Pancreas (tissue), 10 donors: ENCODE results near the gene ACVR1. TPM values are rescaled to one million over a fixed set of nuclear protein-coding genes. Genes with fewer than 3 reads are reported as not detected.

Experiments used
- ATAC-seq, 4 donors: fragments of 200-7000 bp; cut with Tn5 transposase; one replicate each; pipeline versions ENCODE4 v1.8.0 to v1.9.1; 2020; ENCODE audit warnings: mild to moderate bottlenecking in 4 of 4, moderate library complexity in 4 of 4
- DNase-seq, 6 donors: peaks; one replicate each; pipeline ENCODE4 v3.0.0-alpha.2; 2020
- FAIRE-seq: peaks from 2 replicates; lab custom pipeline; 2012; peaks lifted over from hg19 to GRCh38; lab: Jason Lieb, UNC
- H3K27ac ChIP-seq, 4 donors: fragments of 200-600 bp; sonication (generic); 1 replicate in 3 of 4; 2 replicates in 1 of 4; pipeline versions ENCODE4 v1.5.0 to v1.8.0; 2020
- H3K27me3 ChIP-seq, 4 donors: fragments of 200-600 bp; one replicate each; pipeline ENCODE4 v1.8.0; 2021
- H3K36me3 ChIP-seq, 3 donors: fragments of 200-600 bp; sonication (generic) in 1 of 3; one replicate each; pipeline versions ENCODE4 v1.5.0 to v1.8.0; 2020 to 2021
- H3K4me1 ChIP-seq, 3 donors: fragments of 200-600 bp; one replicate each; pipeline ENCODE4 v1.8.0; 2021
- H3K4me3 ChIP-seq, 4 donors: fragments of 200-600 bp; sonication (generic) in 2 of 4; one replicate each; pipeline versions ENCODE4 v1.5.0 to v1.8.0; 2020 to 2021
- H3K9me3 ChIP-seq, 4 donors: fragments of 200-600 bp; one replicate each; pipeline ENCODE4 v1.8.0; 2021
- CTCF ChIP-seq, 4 donors: fragments of 200-600 bp; sonication (generic) in 3 of 4; IDR thresholded peaks; one replicate each; pipeline versions ENCODE4 v1.5.0 to v1.8.0; 2021; ENCODE audit warnings: antibody characterized with exemption in 4 of 4
- WGBS, 2 donors: extraction: QIAGEN DNeasy Blood & Tissue Kit; methylation state at CpG; one replicate each; pipeline ENCODE4 v1.1.7; 2013; 5-methylcytosine and 5-hydroxymethylcytosine counted together
- intact Hi-C, 3 donors: fragments of 100-400 bp; cut with DNase I; formaldehyde crosslinking; loops; one replicate each; pipeline versions ENCODE4 v1.11.1 to v1.14.2; 2022
- polyA plus RNA-seq, 2 donors: library from polyadenylated mRNA; stranded (reverse); fragments of 200-250 nt; gene quantifications; one replicate each; pipeline ENCODE4 v1.2.3, GENCODE V29; 2013
- total RNA-seq, 6 donors: library from RNA; stranded (reverse); fragmentation: NEBNext Ultra II Directional in 4 of 6; extraction: Animal tissue kit (Norgen Biotek cat#: 25700) in 4 of 6; gene quantifications; one replicate each; pipeline versions ENCODE4 v1.2.1 to v1.2.4, GENCODE V29; 2021 to 2023
- donor health status: healthy with polysubstance abuse.
- donor health status: DM: no; HTN: no; CAD: no; lungs with moderate emphysema.
- donor health status: DM: no; HTN: no; CAD: no.
- donor health status: control.
- donor health status: control.
- donor health status: Bipolar disorder and iron deficiency.
- donor health status: DM: yes; HTN: yes; CAD: no.
- donor health status: DM: no; HTN: no; CAD: no.
- donor health status: DM: no; HTN: no; CAD: no.
- donor health status: DM: yes; HTN: yes; CAD: no.

ACVR1 gene
- total and polyA plus RNA-seq, 8 donors = 3.1 to 25.2 (median 11.7) TPM

DNA sequence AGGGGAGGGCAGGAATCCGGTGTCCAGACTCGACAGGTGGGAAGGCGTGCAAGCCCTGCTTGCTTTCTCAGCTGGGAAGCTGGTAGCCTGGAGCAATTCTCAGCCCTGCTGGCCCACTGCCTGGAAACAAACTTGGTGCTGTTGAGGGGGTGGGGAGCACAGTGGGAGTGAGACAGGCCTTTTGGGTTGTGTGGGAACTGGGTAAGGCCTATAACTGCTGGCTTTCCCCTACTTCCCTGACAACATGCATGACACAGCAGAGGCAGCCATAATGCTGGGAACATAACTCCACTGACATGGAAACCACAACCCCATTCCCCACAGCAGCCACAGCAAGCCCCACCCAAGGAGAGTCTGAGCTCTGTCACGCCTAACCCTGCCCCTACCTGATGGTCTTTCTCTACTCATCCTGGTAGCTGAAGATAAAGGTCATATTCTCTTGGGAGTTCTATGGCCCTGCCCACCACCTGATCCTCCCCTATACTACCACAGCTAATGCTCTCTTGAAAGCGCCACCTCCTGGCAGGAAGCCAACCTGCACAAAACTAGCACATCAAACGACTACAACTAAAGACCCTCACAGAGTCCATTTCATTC, 124.6 kb downstream of the ACVR1 start:
- Histone ChIP-seq H3K4me1 (peaks cover 0 to 4% (median 0%) of the 10 kb centered on the region in 3 donors), H3K36me3 (peaks cover 0 to 6% (median 0%) of the 10 kb centered on the region in 3 donors), H3K9me3 (no peaks in the 10 kb centered on the region), H3K4me3 (no peak overlapping the region), H3K27me3 (no peaks in the 10 kb centered on the region), H3K27ac (no peak overlapping the region)
- DNase-seq (peak; percentile 50 to 75 (median 64)), ATAC-seq (peak; percentile 77 to 87 (median 82)), FAIRE-seq (no peak)
- WGBS, 2 donors = 58 to 62% methylated on average over 6 of the region's 6 CpGs
- no peak for TF ChIP-seq CTCF (IDR thresholded peaks at IDR 0.05)
- intact Hi-C loops = no loop called here

DNA sequence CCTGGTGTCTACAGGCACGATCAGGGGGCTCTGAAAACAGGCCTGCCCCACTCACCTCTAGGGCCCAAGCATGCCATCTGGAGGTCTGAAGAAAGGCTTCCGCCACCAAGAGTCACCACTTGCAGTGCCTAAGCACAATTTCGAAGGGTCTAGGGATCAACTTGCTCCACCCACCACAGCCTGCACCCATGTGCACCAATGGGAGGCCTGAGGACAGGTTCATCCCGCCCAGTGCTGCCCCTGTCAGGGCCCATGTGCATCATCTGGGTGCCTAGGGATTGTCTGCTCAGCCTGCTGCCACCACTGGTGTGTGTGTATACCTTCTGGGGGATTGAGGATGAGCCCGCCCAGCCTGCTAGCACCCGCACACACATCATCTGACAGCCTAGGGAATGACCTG, 126.4 kb downstream of the ACVR1 start:
- DNase-seq (peak in 1 of 6 donors; percentile 37), ATAC-seq (no peak), FAIRE-seq (no peak)
- Histone ChIP-seq H3K4me1 (peaks cover 0 to 4% (median 0%) of the 10 kb centered on the region in 3 donors), H3K9me3 (no peaks in the 10 kb centered on the region), H3K4me3 (no peak overlapping the region), H3K27me3 (no peaks in the 10 kb centered on the region), H3K36me3 (no peaks in the 10 kb centered on the region), H3K27ac (no peak overlapping the region)
- 98% methylated on average over 6 of the region's 6 CpGs for WGBS, 2 donors
- intact Hi-C loops = no loop called here
- TF ChIP-seq CTCF (IDR thresholded peaks at IDR 0.05) = no peak

- H3K4me3 ChIP-seq = no peak overlapping the region
- H3K27ac ChIP-seq = no peak overlapping the region
- peaks cover 0 to 4% (median 0%) of the 10 kb centered on the region in 3 donors for H3K4me1 ChIP-seq
- ATAC-seq (no peak), DNase-seq (no peak), FAIRE-seq (no peak)
- no peaks in the 10 kb centered on the region for H3K9me3 ChIP-seq
- TF ChIP-seq CTCF (IDR thresholded peaks at IDR 0.05) = no peak
- no peaks in the 10 kb centered on the region for H3K27me3 ChIP-seq
- no peaks in the 10 kb centered on the region for H3K36me3 ChIP-seq
- intact Hi-C loops = no loop called here
- 48 to 50% methylated on average over 3 of the region's 3 CpGs for WGBS, 2 donors
Measured at GRCh38 chr2:157748371-157749142, 127.6 kb downstream of the ACVR1 start.

DNA sequence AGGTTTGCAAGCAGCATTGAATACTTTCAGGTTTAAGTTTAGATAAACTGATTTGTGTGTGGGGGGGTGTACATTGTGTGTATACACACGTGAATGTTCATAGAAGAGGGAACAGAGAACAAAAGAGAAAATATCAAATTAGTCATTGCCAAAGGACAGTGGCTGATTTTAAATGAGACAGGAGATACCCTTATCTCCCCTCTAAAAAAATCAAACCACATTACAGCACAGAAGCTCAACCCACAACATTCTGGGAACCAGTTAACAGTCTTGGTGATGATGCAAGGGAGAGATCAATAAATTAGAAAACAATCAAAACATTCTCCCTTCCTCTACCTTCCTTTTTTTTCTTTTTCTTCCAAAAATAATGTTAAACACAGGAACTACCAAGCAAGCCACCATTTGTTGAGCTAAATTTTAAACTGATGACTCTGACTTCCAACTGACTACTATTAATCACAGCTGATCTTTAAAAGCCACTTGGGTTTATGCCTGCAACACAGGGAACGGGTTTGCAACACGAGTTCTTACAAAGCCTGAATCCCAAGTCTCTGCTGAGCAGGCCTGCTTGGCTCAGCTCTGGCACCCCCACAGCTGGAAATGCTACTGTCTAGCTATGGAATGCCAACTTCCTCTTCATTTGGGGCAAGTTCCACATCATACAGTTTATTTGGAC, 128.3 kb downstream of the ACVR1 start:
- 49 to 55% methylated on average over 3 of the region's 3 CpGs for WGBS, 2 donors
- no peak for TF ChIP-seq CTCF (IDR thresholded peaks at IDR 0.05)
- intact Hi-C loops = no loop called here
- Histone ChIP-seq H3K27ac (peak overlapping the region in 1 of 4 donors; percentile 28), H3K9me3 (no peaks in the 10 kb centered on the region), H3K4me3 (no peak overlapping the region), H3K4me1 (peaks cover 0 to 4% (median 0%) of the 10 kb centered on the region in 3 donors), H3K27me3 (no peaks in the 10 kb centered on the region), H3K36me3 (no peaks in the 10 kb centered on the region)
- FAIRE-seq (no peak), ATAC-seq (peak in 3 of 4 donors; percentile 62 to 69 (median 63)), DNase-seq (peak in 1 of 6 donors; percentile 18)
